HUES64 (cell line): ENCODE measurements around the gene TBL3.
"Not testable (repeated sequence)": the region's sequence is repeated elsewhere in the genome, so short reads cannot be mapped to it uniquely, and the experiment has no call there.

Experiments used
- H3K27ac ChIP-seq: 2 replicates; pipeline ENCODE4 v1.7.0; 2013; ENCODE audit warnings: low read depth, low read length, inconsistent platforms
- H3K27me3 ChIP-seq: 2 replicates; pipeline ENCODE4 v1.6.1; 2013; ENCODE audit warnings: mild to moderate bottlenecking, low read length; ENCODE audit not compliant: insufficient read depth
- H3K36me3 ChIP-seq: 2 replicates; pipeline ENCODE4 v1.6.1; 2013; ENCODE audit warnings: mild to moderate bottlenecking, low read length; ENCODE audit not compliant: insufficient read depth
- H3K4me1 ChIP-seq: 2 replicates; pipeline ENCODE4 v1.6.1; 2013; ENCODE audit warnings: mild to moderate bottlenecking, low read length, moderate library complexity; ENCODE audit not compliant: insufficient read depth
- H3K4me3 ChIP-seq: 2 replicates; pipeline ENCODE4 v1.5.1; 2013; ENCODE audit warnings: mild to moderate bottlenecking, low read length, moderate library complexity
- H3K9ac ChIP-seq: 2 replicates; pipeline ENCODE4 v1.6.1; 2013; ENCODE audit warnings: mild to moderate bottlenecking, low read depth, low read length
- H3K9me3 ChIP-seq: 2 replicates; pipeline ENCODE4 v1.6.1; 2013; ENCODE audit warnings: low read depth, low read length; ENCODE audit not compliant: insufficient read depth
- WGBS: fragments of 150-250, 120-280 bp; methylation state at CpG from one replicate; pipeline ENCODE4 v1.1.7; 2013; ENCODE audit warnings: missing lambda C conversion rate; 5-methylcytosine and 5-hydroxymethylcytosine counted together

Gene TBL3

GRCh38 chr16:1959269-1960039 lies 12.4 kb upstream of the TBL3 start, which contains the start of gene NDUFB10:
Gene NDUFB10, plus strand, starts transcription at chr16:1959538. Its CDS starts 87 bp downstream, at chr16:1959625.
- H3K4me3 ChIP-seq, result peak within 1 kb of the TSS; percentile 96
- H3K36me3 ChIP-seq, result peaks cover 33% of the 10 kb centered on the region
- WGBS, result under 1% methylated on average over 79 of the region's 79 CpGs
- no peaks in the 10 kb centered on the region for H3K9me3 ChIP-seq
- H3K27ac ChIP-seq, result peak within 1 kb of the TSS; percentile 75
- peaks cover 4% of the 10 kb centered on the region for H3K4me1 ChIP-seq
- H3K27me3 ChIP-seq, result no peaks in the 10 kb centered on the region
- peak within 1 kb of the TSS; percentile 96 for H3K9ac ChIP-seq

GRCh38 chr16:1960665-1961630 lies 10.9 kb upstream of the TBL3 start:
- Histone ChIP-seq H3K27ac (peak overlapping the region; percentile 14; the same call in 1 of the 2 replicates), H3K4me3 (peak overlapping the region; percentile 96), H3K9me3 (no peaks in the 10 kb centered on the region), H3K27me3 (no peaks in the 10 kb centered on the region), H3K4me1 (peaks cover 4% of the 10 kb centered on the region), H3K36me3 (peaks cover 33% of the 10 kb centered on the region), H3K9ac (peak overlapping the region; percentile 96)
- 51% methylated on average over 20 of the region's 20 CpGs for WGBS

GRCh38 chr16:1961651-1962067 lies 10.2 kb upstream of the TBL3 start:
- peaks cover 4% of the 10 kb centered on the region for H3K4me1 ChIP-seq
- WGBS, result 61% methylated on average over 6 of the region's 6 CpGs
- no peaks in the 10 kb centered on the region for H3K27me3 ChIP-seq
- H3K36me3 ChIP-seq, result peaks cover 33% of the 10 kb centered on the region
- H3K27ac ChIP-seq, result peak overlapping the region; percentile 92; the same call in 1 of the 2 replicates
- H3K9ac ChIP-seq, result peak overlapping the region; percentile 10; the same call in 1 of the 2 replicates
- 0 out of 2 replicates have a peak overlapping the region, but pooled peaks have one; percentile 90 for H3K4me3 ChIP-seq
- H3K9me3 ChIP-seq, result no peaks in the 10 kb centered on the region

- not testable (repeated sequence) for H3K4me1 ChIP-seq
These were observed 9.4 kb upstream of the TBL3 start for GRCh38 chr16:1962161-1963153.

GRCh38 chr16:1963806-1964505 lies 7.9 kb upstream of the TBL3 start:
- no peaks in the 10 kb centered on the region for H3K9me3 ChIP-seq
- H3K27me3 ChIP-seq, result no peaks in the 10 kb centered on the region
- H3K4me3 ChIP-seq, result peak overlapping the region; percentile 90
- peaks cover 33% of the 10 kb centered on the region for H3K36me3 ChIP-seq
- H3K4me1 ChIP-seq, result peaks cover 4% of the 10 kb centered on the region; the same call in 1 of the 2 replicates
- peak overlapping the region; percentile 98 for H3K9ac ChIP-seq
- under 1% methylated on average over 44 of the region's 44 CpGs for WGBS
- H3K27ac ChIP-seq, result peak overlapping the region; percentile 92

More at GRCh38 chr16:1962161-1963153, 9.4 kb upstream of the TBL3 start:
- Histone ChIP-seq H3K36me3 (peaks cover 33% of the 10 kb centered on the region), H3K4me3 (peak overlapping the region; percentile 90), H3K27ac (peak overlapping the region; percentile 92), H3K9ac (peak overlapping the region; percentile 98)
- H3K27me3 ChIP-seq, H3K9me3 ChIP-seq: not testable (repeated sequence)
- WGBS, result 87% methylated on average over 33 of the region's 37 CpGs

GRCh38 chr16:1964506-1965395 lies 7.1 kb upstream of the TBL3 start, which contains the start of gene RPS2:
Gene RPS2, minus strand, starts transcription at chr16:1964826. Its CDS starts 201 bp downstream, at chr16:1964625.
- H3K36me3 ChIP-seq, result peaks cover 33% of the 10 kb centered on the region
- H3K4me1 ChIP-seq, result peaks cover 4% of the 10 kb centered on the region; the same call in 1 of the 2 replicates
- H3K4me3 ChIP-seq, result peak within 1 kb of the TSS; percentile 90
- peak within 1 kb of the TSS; percentile 92 for H3K27ac ChIP-seq
- no peaks in the 10 kb centered on the region for H3K27me3 ChIP-seq
- H3K9me3 ChIP-seq, result no peaks in the 10 kb centered on the region
- under 1% methylated on average over 97 of the region's 97 CpGs for WGBS
- peak within 1 kb of the TSS; percentile 98 for H3K9ac ChIP-seq

- 25% methylated on average over 24 of the region's 24 CpGs for WGBS
- H3K9ac ChIP-seq, result peak overlapping the region; percentile 98
- H3K4me3 ChIP-seq, result peak overlapping the region; percentile 90
- peaks cover 33% of the 10 kb centered on the region for H3K36me3 ChIP-seq
- peaks cover 4% of the 10 kb centered on the region; the same call in 1 of the 2 replicates for H3K4me1 ChIP-seq
- peak overlapping the region; percentile 85 for H3K27ac ChIP-seq
- no peaks in the 10 kb centered on the region for H3K27me3 ChIP-seq
- no peaks in the 10 kb centered on the region for H3K9me3 ChIP-seq
These were observed 6.4 kb upstream of the TBL3 start for GRCh38 chr16:1965396-1966001.

GRCh38 chr16:1966460-1966859 lies 5.4 kb upstream of the TBL3 start, which contains the start of gene RNF151:
Gene RNF151, plus strand, starts transcription at chr16:1966856. Its CDS starts 26 bp downstream, at chr16:1966882.
- Histone ChIP-seq H3K4me1 (peaks cover 4% of the 10 kb centered on the region; the same call in 1 of the 2 replicates), H3K27me3 (no peaks in the 10 kb centered on the region), H3K9ac (peak within 1 kb of the TSS; percentile 98), H3K4me3 (peak within 1 kb of the TSS; percentile 90), H3K36me3 (peaks cover 27% of the 10 kb centered on the region), H3K9me3 (no peaks in the 10 kb centered on the region), H3K27ac (no peak within 1 kb of the TSS)
- 97% methylated on average over 6 of the region's 6 CpGs for WGBS
